Thoracic aorta (tissue), 2 donors: ENCODE data around the gene PLK5. TPM values are rescaled to one million over a fixed set of nuclear protein-coding genes. Genes with fewer than 3 reads are reported as not detected.

Experiments
- ATAC-seq: fragments of 150-250 bp; one replicate; pipeline ENCODE4 v1.8.0; 2017; ENCODE audit warnings: low read depth; ENCODE audit not compliant: insufficient number of reproducible peaks, low FRiP score
- DNase-seq: peaks from one replicate; pipeline ENCODE4 v3.0.0-alpha.2; 2020; ENCODE audit warnings: low spot score
- H3K27ac ChIP-seq, 2 donors: fragments of 200-600 bp; sonication (generic); 1 replicate in 1 of 2; 2 replicates in 1 of 2; pipeline ENCODE4 v1.5.1; 2016; ENCODE audit warnings: mild to moderate bottlenecking in 2 of 2, moderate library complexity in 2 of 2
- H3K27me3 ChIP-seq: fragments of 200-600 bp; sonication (generic); replicated peaks from 2 replicates; pipeline ENCODE4 v1.6.0; 2016; ENCODE audit warnings: mild to moderate bottlenecking; ENCODE audit not compliant: insufficient read depth
- H3K36me3 ChIP-seq: fragments of 200-600 bp; sonication (generic); one replicate; pipeline ENCODE4 v1.5.1; 2016
- H3K4me1 ChIP-seq, 2 donors: fragments of 200-600 bp; sonication (generic); 1 replicate in 1 of 2; 2 replicates in 1 of 2; pipeline versions ENCODE4 v1.5.1 to v1.6.0; 2016; ENCODE audit warnings: low read depth in 2 of 2, mild to moderate bottlenecking in 1 of 2; ENCODE audit not compliant: control insufficient read depth in 1 of 2
- H3K4me3 ChIP-seq: fragments of 200-600 bp; sonication (generic); 2 replicates; pipeline ENCODE4 v1.5.1; 2016; ENCODE audit warnings: mild to moderate bottlenecking
- H3K9me3 ChIP-seq: fragments of 200-600 bp; sonication (generic); 2 replicates; pipeline ENCODE4 v1.5.1; 2016
- CTCF ChIP-seq: fragments of 200-600 bp; sonication (generic); IDR thresholded peaks from one replicate; pipeline ENCODE4 v1.5.1; 2019; ENCODE audit warnings: antibody characterized with exemption
- total RNA-seq, 2 donors: library from RNA; depleted of rRNA; stranded (reverse); fragments of >200 nt; gene quantifications; one replicate each; pipeline versions ENCODE4 v1.1.0 to v1.2.3, GENCODE V29; 2016

PLK5 gene
- total RNA-seq, 2 donors from 2014 or later, result not detected

GRCh38 chr19:1575323-1576241 is 51.7 kb downstream of the PLK5 start:
- no peaks in the 10 kb centered on the region for H3K27me3 ChIP-seq
- no peaks in the 10 kb centered on the region for H3K9me3 ChIP-seq
- no peaks in the 10 kb centered on the region for H3K4me1 ChIP-seq
- DNase-seq, result no peak
- no peak for TF ChIP-seq CTCF
- peaks cover 27% of the 10 kb centered on the region for H3K36me3 ChIP-seq
- H3K27ac ChIP-seq, result no peak overlapping the region
- ATAC-seq, result no peak
- H3K4me3 ChIP-seq, result no peak overlapping the region

GRCh38 chr19:1576242-1577089 is 52.6 kb downstream of the PLK5 start:
- DNase-seq (no peak), ATAC-seq (no peak)
- no peaks in the 10 kb centered on the region for H3K4me1 ChIP-seq
- TF ChIP-seq CTCF, result no peak
- H3K36me3 ChIP-seq, result peaks cover 34% of the 10 kb centered on the region
- H3K27ac ChIP-seq, result no peak overlapping the region
- no peaks in the 10 kb centered on the region for H3K9me3 ChIP-seq
- no peaks in the 10 kb centered on the region for H3K27me3 ChIP-seq
- no peak overlapping the region for H3K4me3 ChIP-seq

GRCh38 chr19:1577090-1577928 is 53.4 kb downstream of the PLK5 start:
- H3K4me1 ChIP-seq, result no peaks in the 10 kb centered on the region
- no peaks in the 10 kb centered on the region for H3K27me3 ChIP-seq
- H3K27ac ChIP-seq, result no peak overlapping the region
- H3K36me3 ChIP-seq, result peaks cover 40% of the 10 kb centered on the region
- no peak for DNase-seq
- TF ChIP-seq CTCF, result no peak
- H3K9me3 ChIP-seq, result no peaks in the 10 kb centered on the region
- ATAC-seq, result no peak
- no peak overlapping the region for H3K4me3 ChIP-seq

GRCh38 chr19:1577929-1578618 is 54.2 kb downstream of the PLK5 start:
- TF ChIP-seq CTCF, result no peak
- H3K4me3 ChIP-seq, result no peak overlapping the region
- no peak overlapping the region for H3K27ac ChIP-seq
- H3K9me3 ChIP-seq, result no peaks in the 10 kb centered on the region
- ATAC-seq (no peak), DNase-seq (no peak)
- H3K27me3 ChIP-seq, result no peaks in the 10 kb centered on the region
- no peaks in the 10 kb centered on the region for H3K4me1 ChIP-seq
- peaks cover 46% of the 10 kb centered on the region for H3K36me3 ChIP-seq
